Thoracic aorta (tissue), 2 donors: Measurements from ENCODE around the gene BLOC1S1. TPM values are rescaled to one million over a fixed set of nuclear protein-coding genes. Genes with fewer than 3 reads are reported as not detected.

ENCODE experiments used
- ATAC-seq: fragments of 150-250 bp; one replicate; pipeline ENCODE4 v1.8.0; 2017; ENCODE audit warnings: low read depth; ENCODE audit not compliant: insufficient number of reproducible peaks, low FRiP score
- DNase-seq: peaks from one replicate; pipeline ENCODE4 v3.0.0-alpha.2; 2020; ENCODE audit warnings: low spot score
- H3K27ac ChIP-seq, 2 donors: fragments of 200-600 bp; sonication (generic); 1 replicate in 1 of 2; 2 replicates in 1 of 2; pipeline ENCODE4 v1.5.1; 2016; ENCODE audit warnings: mild to moderate bottlenecking in 2 of 2, moderate library complexity in 2 of 2
- H3K27me3 ChIP-seq: fragments of 200-600 bp; sonication (generic); replicated peaks from 2 replicates; pipeline ENCODE4 v1.6.0; 2016; ENCODE audit warnings: mild to moderate bottlenecking; ENCODE audit not compliant: insufficient read depth
- H3K36me3 ChIP-seq: fragments of 200-600 bp; sonication (generic); one replicate; pipeline ENCODE4 v1.5.1; 2016
- H3K4me1 ChIP-seq, 2 donors: fragments of 200-600 bp; sonication (generic); 1 replicate in 1 of 2; 2 replicates in 1 of 2; pipeline versions ENCODE4 v1.5.1 to v1.6.0; 2016; ENCODE audit warnings: low read depth in 2 of 2, mild to moderate bottlenecking in 1 of 2; ENCODE audit not compliant: control insufficient read depth in 1 of 2
- H3K4me3 ChIP-seq: fragments of 200-600 bp; sonication (generic); 2 replicates; pipeline ENCODE4 v1.5.1; 2016; ENCODE audit warnings: mild to moderate bottlenecking
- H3K9me3 ChIP-seq: fragments of 200-600 bp; sonication (generic); 2 replicates; pipeline ENCODE4 v1.5.1; 2016
- CTCF ChIP-seq: fragments of 200-600 bp; sonication (generic); IDR thresholded peaks from one replicate; pipeline ENCODE4 v1.5.1; 2019; ENCODE audit warnings: antibody characterized with exemption
- total RNA-seq, 2 donors: library from RNA; depleted of rRNA; stranded (reverse); fragments of >200 nt; gene quantifications; one replicate each; pipeline versions ENCODE4 v1.1.0 to v1.2.3, GENCODE V29; 2016

Gene BLOC1S1
- total RNA-seq, 2 donors from 2014 or later, result 113 to 117 TPM

GRCh38 chr12:55760663-55761062, 44.8 kb downstream of the BLOC1S1 start:
- TF ChIP-seq CTCF, result no peak
- Histone ChIP-seq H3K27ac (no peak overlapping the region), H3K4me3 (no peak overlapping the region), H3K9me3 (no peaks in the 10 kb centered on the region), H3K27me3 (no peaks in the 10 kb centered on the region), H3K4me1 (no peaks in the 10 kb centered on the region), H3K36me3 (peaks cover 32% of the 10 kb centered on the region)
- ATAC-seq (no peak), DNase-seq (no peak)

GRCh38 chr12:55762646-55763045, 46.8 kb downstream of the BLOC1S1 start:
- ATAC-seq (no peak), DNase-seq (no peak)
- Histone ChIP-seq H3K36me3 (peaks cover 20% of the 10 kb centered on the region), H3K27ac (no peak overlapping the region), H3K4me3 (no peak overlapping the region), H3K9me3 (no peaks in the 10 kb centered on the region), H3K4me1 (no peaks in the 10 kb centered on the region), H3K27me3 (no peaks in the 10 kb centered on the region)
- no peak for TF ChIP-seq CTCF

GRCh38 chr12:55765736-55766290, 50.0 kb downstream of the BLOC1S1 start:
- H3K9me3 ChIP-seq, result no peaks in the 10 kb centered on the region
- peaks cover 6% of the 10 kb centered on the region for H3K36me3 ChIP-seq
- no peak for DNase-seq
- TF ChIP-seq CTCF, result no peak
- H3K4me3 ChIP-seq, result no peak overlapping the region
- H3K27me3 ChIP-seq, result no peaks in the 10 kb centered on the region
- H3K4me1 ChIP-seq, result no peaks in the 10 kb centered on the region
- ATAC-seq, result no peak
- no peak overlapping the region for H3K27ac ChIP-seq

- DNase-seq (no peak), ATAC-seq (no peak)
- no peaks in the 10 kb centered on the region for H3K9me3 ChIP-seq
- TF ChIP-seq CTCF, result no peak
- H3K4me1 ChIP-seq, result no peaks in the 10 kb centered on the region
- H3K27me3 ChIP-seq, result no peaks in the 10 kb centered on the region
- H3K4me3 ChIP-seq, result no peak overlapping the region
- H3K36me3 ChIP-seq, result peaks cover 13% of the 10 kb centered on the region
- H3K27ac ChIP-seq, result no peak overlapping the region
Measured at GRCh38 chr12:55767156-55767555, 51.3 kb downstream of the BLOC1S1 start.

Other genes starting within 250 kb of the BLOC1S1 start
- gene OR6C70, start 245.9 kb upstream of the BLOC1S1 start, total RNA-seq, result not detected
- gene OR6C68, start 223.7 kb upstream of the BLOC1S1 start, total RNA-seq, result not detected
- gene OR6C4, start 166.4 kb upstream of the BLOC1S1 start, total RNA-seq, result not detected
- gene OR2AP1, start 143.6 kb upstream of the BLOC1S1 start, total RNA-seq, result not detected
- gene OR10P1, start 79.2 kb upstream of the BLOC1S1 start, total RNA-seq, result not detected
- gene ITGA7, start 8.1 kb upstream of the BLOC1S1 start, total RNA-seq, result 100 to 1,000 TPM; 285 to 317 TPM
- gene RDH5, start 4.3 kb downstream of the BLOC1S1 start, total RNA-seq, result 10 to 100 TPM; 24.4 to 29.5 TPM
- 100 to 1,000 TPM; 615 to 776 TPM for gene CD63, start 13.0 kb downstream of the BLOC1S1 start, total RNA-seq
- 1 to 10 TPM; 3.0 to 9.7 TPM for gene GDF11, start 27.1 kb downstream of the BLOC1S1 start, total RNA-seq
- 10 to 100 TPM; 39.1 to 49.2 TPM for gene SARNP, start 101.7 kb downstream of the BLOC1S1 start, total RNA-seq
- 10 to 100 TPM; 13.8 to 16.2 TPM for gene ORMDL2, start 102.0 kb downstream of the BLOC1S1 start, total RNA-seq
- 10 to 100 TPM; 27.5 to 39.6 TPM for gene DNAJC14, start 113.5 kb downstream of the BLOC1S1 start, total RNA-seq
- gene MMP19, start 126.9 kb downstream of the BLOC1S1 start, total RNA-seq, result 10 to 100 TPM; 72.9 to 85.0 TPM
- 10 to 100 TPM; 19.0 to 31.6 TPM for gene PYM1, start 211.8 kb downstream of the BLOC1S1 start, total RNA-seq
- 100 to 1,000 TPM in 1 of 2 donors, 10 to 100 TPM in 1; 72.8 to 104 TPM for gene DGKA, start 215.1 kb downstream of the BLOC1S1 start, total RNA-seq
- gene PMEL, start 250.0 kb downstream of the BLOC1S1 start, total RNA-seq, result under 1 TPM in 1 of 2 donors, not detected in 1; 0.99 TPM